Measurements from ENCODE around the gene ID3.
"Not testable (repeated sequence)": the region's sequence is repeated elsewhere in the genome, so short reads cannot be mapped to it uniquely, and the experiment has no call there.

ID3 gene

DNA sequence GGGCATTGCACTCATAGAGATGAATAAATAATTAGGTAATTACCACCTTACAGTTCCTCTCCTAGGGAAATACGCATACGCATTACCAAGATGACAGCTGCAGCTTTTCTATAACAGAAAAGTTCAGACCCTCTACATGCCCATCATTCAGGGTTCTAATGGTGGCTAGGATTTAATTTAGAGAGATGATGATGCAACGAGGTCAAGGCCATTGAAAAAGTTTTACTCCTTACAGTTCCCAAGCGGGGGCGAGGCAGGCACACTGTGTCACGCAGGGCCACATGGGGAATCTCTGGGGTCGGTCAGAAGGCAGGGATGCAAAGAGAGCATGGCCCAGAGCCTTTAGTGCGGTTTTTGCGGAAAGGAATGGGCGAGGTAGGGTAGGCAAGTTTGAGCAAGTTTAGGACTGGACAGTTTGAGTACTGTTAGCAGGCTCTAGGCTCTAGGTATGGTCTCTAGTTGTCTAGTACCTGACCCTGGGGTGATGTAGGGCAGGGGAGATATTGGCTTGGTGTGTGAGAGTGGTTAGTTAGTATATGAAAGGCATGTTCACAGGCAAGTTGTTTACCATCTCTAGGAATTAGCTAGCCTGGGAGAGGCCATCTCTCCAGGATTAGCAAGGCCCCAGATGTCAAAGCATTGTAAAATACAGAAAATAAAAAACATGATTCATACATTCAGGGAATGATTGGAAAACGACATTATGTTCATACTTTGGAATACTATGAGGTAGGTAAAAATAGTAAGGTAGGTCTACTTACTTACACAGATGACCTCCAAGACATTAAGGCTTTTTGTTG, 29.6 kb upstream of the ID3 start:
- no peak for DNase-seq

DNA sequence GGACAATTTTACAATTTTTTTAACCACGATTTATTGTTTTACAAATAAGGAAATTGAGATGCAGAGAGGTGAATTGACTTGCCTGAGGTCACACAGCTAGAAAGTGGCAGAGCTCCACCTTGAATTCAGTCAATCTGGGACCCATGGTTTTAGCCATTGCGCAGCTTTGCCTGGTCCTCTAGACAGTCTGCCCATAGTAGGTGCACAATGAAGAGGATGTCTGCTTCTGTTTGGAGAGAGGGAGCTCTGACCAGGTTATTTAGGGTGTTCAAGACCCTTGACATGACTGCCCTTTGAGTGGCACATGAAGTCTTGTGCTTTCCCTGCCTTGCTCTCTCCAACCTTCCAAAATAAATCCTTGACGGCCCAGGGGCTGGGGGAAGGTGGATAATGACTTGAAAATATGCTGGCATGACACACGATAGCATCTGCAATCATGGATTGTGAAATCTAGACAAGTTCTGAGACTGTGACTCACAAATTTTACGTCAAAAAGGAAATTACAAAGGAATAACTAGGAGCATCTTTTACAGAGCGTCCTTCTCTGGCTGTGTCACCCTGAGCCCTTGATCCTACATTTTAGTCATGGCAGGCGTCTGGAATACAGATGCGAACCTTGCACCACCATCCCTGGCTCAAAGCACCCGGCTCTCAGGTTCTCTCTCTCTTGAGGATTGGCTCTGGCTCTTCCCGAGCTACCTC, 26.2 kb upstream of the ID3 start:
- DNase-seq: no peak

DNA sequence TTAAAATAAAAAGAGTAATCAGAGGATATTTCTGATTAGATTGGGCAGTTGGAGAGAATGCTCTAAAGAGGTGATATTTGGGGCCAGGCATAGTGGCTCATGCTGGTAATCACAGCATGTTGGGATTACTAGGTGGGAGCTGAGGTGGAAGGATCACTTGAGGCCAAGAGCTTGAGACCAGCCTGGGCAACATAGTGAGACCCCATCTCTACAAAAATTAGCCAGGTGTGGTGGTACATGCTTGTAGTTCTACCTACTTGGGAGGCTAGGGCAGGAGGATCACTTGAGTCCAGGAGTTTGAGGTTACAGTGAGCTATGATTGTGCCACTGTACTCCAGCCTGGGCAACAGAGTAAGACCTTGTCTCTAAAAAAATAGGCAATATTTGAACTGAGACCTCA, 24.4 kb upstream of the ID3 start:
- not testable (repeated sequence) for DNase-seq

DNA sequence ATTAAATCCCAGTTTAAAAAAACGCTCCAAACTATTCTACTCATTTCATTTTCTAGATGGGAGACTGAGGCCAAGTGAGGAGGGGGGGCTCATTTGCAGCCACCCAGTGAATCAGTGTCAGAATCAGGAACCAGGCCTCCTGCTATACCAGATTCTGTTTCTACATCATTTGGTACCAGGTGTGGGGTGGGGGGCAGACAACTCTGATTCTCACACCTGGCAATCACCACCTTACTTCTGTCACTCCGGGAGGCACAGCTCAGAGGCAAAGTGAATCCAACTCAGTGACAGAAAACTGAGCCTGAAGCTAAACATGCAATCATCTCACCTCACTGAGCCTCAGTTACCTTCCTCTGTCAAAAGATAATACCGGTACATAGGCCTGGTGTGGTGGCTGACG, 23.5 kb upstream of the ID3 start:
- DNase-seq: no peak

DNA sequence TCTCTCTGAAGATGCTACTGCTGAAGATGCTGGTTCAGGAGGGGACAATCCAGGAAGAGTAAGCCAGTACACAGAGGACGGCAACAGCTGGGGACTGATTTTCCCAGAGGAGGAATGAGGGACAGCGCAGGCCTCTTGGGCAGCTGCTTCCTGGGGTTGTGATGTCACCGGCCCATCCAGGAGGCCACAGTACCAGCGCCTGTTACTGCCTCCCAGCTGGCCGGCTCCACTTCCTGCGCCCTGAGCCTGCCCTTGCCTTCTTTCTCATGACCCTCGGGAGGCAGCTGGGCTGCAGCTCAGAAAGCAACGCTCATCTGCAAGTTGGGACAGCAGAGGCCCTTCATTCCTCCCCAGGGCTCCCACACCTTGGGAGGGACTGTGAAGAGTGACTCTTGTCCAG, 21.9 kb upstream of the ID3 start:
- peak; percentile 59 for DNase-seq

DNA sequence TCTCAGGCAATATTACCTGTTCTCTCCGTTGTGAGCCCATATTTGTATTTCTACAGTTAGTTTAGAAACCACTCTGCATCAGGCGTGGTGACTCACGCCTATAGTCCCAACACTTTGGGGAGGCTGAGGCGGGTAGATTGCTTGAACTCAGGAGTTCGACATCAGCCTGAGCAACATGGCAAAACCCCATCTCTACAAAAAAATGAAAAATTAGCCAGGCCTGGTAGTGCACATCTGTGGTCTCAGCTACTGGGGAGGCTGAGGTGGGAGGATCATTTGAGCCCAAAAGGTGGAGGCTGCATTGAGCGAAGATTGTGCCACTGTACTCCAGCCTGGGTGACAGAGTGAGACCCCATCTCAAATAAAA, 19.7 kb upstream of the ID3 start:
- DNase-seq: no peak

DNA sequence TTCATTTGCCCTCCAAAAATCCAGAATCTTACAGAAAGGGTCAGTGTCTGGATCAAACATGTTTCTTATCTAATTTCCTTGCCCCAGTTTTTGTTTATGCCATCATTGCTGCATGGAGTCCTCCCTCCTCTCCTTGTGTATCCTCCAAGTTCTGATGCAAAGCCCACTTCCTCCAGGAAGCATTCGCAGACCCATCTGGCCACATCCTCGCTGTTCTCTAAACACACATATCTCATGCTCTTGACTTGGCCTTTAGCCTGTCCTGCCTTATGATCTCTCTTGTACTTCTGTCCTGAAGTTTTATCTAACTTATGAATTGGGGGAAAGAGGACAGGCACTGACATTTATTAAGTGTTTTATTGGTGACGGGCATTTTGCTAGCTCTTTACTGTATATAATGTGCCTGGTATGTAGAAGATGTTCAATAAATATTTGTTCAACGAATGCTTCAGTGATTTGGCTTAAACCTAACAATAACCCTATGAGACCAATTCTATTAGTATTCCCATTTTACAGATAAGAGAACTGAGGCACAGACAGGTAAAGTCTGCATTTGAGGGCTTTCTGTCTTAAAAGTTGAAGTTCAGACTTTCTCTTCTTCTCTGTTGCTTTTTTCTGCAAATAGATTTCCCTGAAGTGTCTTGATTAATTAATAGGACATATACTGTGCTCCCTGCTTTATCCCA, 19.2 kb upstream of the ID3 start:
- no peak for DNase-seq

DNA sequence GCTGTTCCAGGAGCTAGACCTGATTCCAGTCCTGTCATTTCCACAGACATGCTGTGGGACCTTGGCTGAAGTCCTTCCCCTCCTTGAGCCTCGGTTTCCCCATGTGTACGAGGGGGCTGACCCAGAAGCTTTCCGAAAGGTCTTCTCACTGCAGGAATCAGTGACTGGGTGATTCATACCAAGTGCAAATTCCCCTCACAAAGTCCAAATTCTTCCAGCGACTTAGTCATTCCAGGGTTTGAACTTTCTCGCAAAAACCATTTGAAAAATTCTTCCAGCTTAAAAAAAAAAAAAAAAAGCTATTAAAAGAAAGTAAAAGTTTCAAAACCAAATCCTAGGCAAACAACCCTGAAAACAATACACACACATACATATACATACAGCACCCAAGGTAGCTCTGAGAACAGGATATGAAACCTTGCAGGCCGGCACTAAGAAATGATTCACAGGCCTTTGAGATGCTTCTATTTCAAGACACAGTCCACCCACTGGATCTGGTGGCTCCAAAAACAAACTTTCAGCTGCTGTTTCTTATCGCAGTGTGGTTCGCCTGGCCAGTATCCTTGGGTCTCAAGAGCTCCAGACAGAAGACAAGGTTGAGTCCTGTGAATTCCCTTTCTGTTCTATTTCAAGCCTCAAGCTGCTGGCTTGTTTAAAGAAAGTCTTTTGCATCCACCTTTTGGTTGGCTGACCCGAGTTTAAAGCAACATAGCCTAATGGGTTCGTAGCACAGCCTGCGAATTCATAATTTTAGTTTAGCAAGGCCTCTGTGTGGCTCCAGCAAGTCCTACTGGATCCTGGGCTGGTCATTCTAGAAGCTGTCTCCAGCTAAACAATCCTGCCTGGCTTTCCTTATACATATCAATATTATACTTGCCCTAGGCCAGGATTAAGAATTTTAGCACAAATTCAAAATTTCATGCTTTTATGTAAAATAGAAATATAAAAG, 18.0 kb upstream of the ID3 start:
- no peak for DNase-seq

DNA sequence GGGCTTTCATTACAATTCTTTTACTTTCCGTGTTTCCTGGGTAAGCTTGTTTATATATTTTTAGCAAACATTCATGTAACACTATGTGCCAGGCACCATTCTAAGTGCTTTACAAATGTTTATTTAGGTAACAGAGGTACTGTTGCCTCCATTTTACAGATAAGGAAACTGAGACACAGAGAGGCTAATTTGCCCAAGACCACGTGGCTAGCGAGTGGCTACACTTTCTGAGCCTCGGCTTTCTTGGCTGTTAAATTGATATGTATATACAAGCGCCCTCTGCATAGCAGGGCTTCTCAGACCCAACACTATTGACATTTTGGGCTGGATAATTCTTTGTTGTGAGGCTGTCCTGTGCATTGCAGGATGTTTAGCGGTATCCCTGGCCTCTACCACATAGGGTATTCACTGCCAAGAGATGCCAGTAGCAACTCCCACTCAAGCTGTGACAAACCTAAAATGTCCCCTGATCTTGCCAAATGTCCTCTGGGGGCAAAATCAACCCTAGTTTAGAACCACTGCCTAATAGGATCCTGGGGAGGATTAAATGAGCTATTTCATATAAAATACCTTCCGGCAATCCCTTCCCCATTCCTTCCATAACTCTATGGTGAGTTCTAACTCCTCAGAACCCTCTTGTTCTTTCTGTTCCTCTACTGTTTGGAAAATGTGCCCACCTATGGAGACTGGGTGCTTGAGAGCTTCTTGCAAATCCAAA, 17.2 kb upstream of the ID3 start:
- no peak for DNase-seq

DNA sequence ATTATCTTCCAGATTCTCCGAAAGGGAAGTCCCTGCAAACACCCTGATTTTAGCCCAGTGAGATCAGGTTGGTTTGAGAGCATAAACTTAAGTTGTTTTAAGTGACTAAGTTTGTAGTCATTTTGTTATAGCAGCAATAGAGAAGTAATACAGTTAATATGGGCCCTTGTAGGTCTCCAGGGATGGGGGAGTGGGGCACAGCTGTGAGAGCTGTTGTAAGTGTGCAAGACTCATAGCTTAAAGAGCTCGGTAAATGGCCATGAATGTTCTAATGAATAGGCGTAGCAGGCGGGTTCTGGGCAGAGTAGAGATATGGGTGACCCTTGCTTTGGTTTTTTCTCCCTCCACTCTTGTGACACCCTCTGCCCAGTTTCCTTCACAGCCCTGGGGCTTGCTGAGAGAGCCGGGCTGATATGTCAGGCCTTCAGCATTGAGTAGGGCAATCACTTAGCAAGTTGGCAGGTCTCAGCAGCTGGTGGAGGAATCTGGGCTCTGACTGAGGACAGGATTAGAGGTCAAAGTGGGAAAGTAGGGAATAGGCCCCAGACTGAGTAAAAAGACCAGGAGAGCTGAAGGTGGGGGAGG, 16.0 kb upstream of the ID3 start:
- no peak for DNase-seq

DNA sequence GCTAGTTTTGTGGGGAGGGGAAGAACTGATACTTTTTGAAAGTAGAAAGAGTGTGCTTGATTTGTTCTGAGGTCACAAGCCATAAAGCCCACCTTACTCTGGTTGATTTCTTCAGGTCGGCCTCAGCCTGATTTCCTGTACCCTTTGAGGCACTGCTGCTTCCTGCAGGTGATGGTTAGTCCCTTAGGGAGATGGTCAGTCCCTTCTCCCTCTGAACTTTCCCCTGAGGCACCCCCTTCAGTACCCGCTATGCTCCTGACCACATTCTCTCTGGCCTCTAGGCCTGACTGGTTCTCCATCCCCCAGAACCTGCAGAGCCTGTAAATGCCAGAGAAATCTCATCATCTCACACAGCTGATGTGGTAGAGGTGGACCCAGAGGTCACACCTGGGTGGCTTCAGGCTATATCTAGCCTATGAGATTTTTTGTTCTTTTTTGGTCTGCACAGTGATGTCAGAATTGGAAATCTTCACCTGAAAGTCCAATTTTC, 15.0 kb upstream of the ID3 start:
- no peak for DNase-seq

DNA sequence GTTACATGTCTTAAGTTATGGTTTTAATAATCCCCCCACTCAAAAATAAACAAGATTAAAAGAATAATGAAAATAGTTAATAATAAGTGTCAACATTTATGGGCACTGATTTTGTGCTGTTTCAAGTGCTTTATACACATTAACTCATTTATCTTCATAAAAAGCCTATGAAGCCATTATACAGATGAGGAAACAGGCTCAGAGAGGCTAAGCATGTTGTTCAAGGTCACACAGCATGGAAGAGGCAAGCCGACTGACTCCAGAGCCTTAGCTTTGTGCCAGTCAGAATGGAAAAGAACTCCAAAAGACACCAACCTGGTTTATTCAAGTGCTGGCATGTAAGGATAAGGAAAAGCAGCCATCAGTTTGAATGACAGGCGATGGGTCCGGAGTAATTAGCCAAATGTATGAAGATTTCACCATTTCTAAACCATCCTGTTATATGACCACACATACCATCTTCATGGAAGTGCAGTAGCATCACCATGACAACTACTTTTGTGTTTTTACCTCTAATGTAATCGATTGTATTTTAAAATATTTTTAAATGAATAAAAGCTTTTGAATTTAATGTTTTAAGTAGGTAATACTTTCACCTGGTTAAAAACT, 14.4 kb upstream of the ID3 start:
- DNase-seq: no peak

DNA sequence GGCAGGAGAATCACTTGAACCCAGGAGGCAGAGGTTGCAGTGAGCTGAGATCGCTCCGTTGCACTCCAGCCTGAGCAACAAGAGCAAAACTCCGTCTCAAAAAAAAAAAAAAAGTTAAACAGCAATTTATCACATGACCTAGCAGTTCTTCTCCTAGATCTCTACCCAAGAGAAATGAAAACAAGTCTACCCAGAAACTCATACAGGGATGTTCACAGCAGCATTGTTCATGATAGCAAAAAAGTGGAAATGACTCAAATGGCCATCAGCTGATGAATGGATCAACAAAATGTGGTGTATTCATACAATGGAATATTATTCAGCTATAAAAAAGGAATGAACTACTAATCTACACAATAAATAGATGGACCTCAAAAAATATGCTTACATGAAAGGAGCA, 12.2 kb upstream of the ID3 start:
- no peak for DNase-seq

DNA sequence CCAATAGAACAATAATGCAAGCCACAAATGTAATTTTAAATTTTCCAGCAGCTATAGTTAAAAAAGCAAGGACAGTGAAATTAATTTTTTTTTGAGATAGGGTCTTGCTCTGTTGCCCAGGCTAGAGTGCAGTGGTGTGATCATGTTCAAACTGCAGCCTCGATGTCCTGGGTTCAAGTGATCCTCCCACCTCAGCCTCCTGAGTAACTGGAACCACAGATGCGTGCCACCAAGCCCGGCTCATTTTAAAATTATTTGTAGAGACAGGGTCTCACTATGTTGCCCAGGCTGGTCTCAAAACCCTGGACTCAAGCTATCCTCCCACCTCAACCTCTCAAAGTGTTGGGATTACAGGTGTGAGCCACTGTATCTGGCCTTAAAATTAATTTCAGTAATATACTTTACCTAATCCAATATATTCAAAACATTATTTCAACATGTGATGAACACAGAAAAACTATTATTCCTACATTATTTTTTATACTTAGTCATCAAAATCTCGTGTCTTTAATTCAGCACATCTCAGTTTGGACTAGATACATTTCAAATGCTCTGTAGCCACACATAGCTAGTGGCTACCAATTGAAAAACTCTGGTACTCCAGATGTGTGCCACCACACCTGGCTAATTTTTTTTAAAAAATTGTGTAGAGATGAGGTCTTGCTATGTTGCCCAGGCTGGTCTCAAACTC, 10.8 kb upstream of the ID3 start:
- no peak for DNase-seq

DNA sequence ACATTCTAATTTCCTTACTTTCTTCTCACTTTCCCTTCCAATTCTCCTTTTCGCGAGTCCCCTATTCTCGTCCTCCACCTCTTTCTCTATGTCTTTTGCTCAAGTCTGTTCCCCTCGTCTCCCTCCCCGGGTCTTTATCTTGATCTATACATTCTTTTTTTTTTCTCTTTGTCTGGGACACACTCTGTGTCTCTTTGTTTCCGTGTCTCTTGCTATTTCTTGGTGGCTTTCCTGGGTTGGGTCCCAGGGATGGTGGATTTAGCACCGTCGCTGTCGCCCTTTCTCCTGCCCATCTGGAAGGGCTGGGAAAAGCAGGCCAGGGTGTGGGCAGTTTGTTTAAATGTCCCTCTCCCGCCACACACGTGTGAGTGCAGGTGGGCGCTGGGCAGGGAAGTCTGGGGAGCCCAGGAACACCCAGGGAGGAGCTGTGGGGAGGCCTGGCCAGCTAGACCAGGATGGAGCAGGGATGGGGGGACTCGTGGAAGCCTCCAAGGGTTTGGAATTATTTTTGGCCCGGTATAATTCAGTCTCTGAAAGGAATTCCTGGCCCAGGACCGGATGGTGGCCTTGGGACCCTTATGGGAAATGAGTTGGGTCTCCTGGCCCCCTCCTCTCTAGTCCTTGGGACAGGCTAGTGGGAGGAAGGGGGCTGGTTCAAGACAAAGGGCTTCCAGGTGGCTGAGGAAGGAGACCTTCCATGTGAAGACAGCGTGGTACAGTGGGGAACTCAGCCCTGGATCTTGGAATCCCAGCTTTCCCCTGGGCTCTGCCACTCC, 9.5 kb upstream of the ID3 start:
- no peak for DNase-seq

DNA sequence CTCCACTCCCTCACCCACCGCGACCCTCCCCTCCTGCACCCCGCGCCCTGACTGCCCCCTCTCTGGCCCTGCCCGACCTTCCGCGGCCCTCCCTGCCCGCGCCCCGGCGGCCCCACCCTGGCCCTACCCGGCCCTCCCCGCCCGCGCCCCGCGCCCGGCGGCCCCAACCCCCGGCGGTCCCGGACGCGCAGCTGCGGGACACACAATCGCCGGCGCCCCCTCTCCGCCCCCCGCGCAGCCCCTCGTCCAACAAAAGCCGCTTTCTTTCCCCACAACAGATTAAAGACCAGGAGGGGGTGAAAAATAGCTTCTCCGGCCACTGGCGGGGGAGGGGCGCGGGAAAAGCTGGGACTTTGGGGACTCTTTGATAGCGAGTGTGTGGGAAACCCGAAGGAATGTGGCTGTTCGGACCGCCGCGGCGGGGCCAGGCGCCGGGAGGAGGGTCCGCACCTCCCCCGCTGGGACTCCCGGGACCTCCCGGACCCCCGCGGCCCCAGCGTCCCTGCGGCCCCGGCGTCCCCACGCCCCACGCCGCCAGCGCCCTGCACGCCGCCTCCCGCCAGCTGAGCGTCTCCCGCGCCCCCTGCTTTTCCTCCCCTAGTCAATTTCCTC, 8.8 kb upstream of the ID3 start:
- DNase-seq: no peak

DNA sequence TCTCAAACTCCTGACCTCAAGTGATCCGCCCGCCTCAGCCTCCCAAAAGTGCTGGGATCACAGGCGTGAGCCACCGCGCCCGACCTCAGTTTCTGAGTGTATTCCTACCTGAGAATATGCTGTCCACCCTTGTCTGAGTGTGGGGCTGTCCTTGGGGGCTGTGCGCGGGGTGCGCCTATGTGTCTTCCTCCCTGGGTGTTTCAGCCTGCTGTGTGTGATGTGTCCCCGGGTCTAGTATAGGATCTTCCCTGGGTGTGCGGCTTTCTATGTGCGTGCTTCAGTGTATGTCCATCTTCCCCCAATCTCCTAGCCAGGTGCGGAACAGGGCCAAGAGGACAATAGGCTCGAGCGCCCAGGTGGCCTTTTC, 8.3 kb upstream of the ID3 start:
- DNase-seq: no peak

DNA sequence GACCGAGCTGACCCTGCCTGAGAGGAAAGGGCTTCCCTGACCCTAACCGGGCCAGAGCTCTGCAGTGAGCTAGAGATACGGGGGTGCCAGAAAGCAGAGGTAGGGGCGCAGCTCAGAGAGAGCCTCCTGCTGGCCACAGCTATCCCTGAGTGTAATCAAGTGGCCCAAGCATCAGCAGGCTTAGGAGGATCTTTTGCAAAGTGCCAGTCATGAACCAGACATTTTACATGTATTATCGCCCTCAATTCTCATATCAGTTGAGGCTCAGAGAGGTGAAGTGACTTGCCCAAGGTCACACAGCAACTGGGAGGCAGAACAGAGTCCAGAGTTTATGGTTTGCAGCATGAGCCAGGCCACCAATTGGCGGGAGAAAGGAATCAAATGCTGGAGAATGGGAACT, 7.0 kb upstream of the ID3 start:
- DNase-seq: no peak

DNA sequence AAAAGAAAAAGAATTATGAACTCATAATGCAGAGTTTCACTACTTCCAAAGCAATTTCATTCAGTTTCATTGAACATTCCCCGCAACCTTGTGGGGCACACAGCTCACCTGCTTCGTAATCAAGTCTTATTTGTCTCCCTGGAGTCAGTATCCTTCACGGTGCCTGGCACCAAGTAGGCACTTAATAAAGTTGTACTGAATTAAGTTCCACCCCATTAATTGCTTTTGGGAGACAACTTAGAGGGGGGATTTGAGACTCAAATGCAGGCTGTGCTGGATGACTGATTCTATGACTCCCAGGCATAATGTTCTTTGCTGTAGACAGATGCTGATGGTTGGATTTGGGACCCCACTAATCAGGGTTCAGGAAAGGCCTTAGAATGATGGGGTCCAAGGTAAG, 6.5 kb upstream of the ID3 start:
- no peak for DNase-seq

Data from NCI-H510A (cell line).